HG03064 (cell line): ENCODE data around the gene MERTK.

ENCODE experiments used
- ATAC-seq: cut with Tn5 transposase; IDR thresholded peaks from one replicate; pipeline ENCODE4 v1.9.1; 2021; ENCODE audit warnings: low read depth; ENCODE audit not compliant: unreplicated experiment

Gene MERTK

GRCh38 chr2:111975053-111975552 is 76.7 kb downstream of the MERTK start:
- no peak for ATAC-seq

GRCh38 chr2:111975819-111976218 is 77.4 kb downstream of the MERTK start:
- no peak for ATAC-seq

GRCh38 chr2:111977240-111977639 is 78.8 kb downstream of the MERTK start:
- no peak for ATAC-seq

DNA sequence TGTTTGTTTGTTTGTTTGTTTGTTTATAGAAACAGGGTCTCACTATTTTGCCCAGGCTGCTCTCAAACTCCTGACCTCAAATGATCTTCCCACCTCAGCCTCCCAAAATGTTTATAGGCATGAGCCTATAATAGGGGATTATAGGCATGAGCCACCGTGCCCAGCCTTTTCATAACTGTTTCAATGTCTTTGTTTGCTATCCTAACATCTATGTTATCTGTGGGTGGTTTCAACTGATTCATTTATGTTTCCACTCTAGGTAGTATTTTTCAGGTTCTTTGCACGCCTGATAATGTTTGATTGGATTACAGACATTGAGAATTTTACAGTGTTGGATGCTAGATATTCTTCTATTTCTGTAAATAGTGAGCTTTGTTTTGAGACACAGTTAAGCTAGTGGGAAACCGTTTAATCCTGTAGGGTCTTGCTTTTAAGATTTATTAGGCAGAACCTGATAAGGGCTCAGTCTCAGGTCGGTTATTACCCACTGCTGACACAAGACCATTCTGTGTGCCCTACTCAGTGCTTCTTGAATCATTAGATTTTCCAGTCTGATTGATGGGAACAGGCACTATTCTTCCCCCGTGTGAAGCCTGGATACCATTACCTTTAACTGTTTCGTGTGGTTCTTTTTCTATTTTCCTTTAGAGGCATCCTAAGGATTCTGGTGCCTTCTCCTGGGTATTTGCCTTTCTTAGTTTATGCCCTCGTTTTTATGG is 80.2 kb downstream of the MERTK start:
- no peak for ATAC-seq

DNA sequence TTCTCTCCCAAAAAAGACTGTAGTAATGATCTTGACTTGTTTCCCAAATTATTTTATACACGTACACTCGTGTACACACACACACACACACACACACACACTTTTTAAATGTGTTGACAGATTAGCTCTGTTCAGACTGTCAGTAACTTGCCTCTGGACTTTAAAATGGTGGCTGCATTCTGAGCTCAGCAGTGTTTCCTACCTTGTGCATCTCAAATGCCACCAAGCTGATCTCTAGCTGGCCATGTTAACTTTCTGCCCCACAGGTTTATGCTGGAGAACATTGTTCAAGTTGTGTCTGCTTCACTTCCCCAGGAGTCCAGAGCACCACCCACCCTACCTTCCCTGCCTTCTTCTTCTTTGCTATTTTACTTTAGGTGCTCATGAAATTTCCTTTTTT is 83.3 kb downstream of the MERTK start:
- ATAC-seq: no peak

DNA sequence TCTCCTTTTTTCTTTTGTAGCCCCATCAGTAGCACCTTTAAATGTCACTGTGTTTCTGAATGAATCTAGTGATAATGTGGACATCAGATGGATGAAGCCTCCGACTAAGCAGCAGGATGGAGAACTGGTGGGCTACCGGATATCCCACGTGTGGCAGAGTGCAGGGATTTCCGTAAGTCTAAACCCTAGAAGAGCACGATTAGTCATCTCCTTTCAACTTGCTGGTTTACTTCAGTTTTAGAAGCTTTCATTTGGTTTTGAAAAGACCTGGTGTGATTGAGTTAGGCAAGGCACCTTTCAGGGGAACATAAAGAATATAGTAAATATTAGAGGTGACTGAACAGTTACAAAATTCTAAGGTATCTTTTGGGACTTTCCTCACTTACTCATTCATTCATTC is 84.4 kb downstream of the MERTK start:
- ATAC-seq: no peak

- ATAC-seq: no peak
These were observed 85.2 kb downstream of the MERTK start for GRCh38 chr2:111983478-111984212.

DNA sequence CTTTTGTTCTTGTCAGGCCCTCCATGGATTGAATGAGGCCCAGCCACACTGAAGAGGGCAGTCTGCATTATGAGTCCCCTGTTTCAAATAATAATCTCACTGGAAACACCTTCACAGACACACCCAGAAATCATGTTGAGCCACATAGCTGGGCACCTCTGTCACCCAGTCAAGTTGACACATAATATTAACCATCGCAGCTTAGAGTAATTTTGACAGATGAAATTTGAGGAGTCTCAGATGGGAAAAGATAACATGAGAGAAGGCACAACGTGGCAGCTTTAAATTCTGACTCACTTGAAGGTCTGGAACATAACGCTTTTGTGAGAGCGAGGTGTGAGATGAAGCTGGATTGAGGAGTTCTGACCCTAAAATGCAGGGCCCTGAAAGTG is 85.8 kb downstream of the MERTK start:
- no peak for ATAC-seq

DNA sequence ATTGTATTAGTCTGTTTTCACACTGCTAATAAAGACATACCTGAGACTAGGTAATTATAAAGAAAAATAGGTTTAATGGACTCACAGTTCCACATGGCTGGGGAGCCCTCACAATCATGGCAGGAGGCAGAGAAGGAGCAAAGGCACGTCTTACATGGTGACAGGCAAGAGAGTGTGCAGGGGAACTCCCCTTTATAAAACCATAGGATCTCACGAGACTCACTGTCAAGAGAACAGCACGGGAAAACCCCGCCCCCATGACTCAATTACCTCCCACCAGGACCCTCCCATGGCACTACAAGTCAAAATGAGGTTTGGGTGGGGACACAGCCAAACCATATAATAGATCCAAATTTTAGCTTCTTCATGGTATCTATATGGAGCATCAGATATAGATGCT is 87.1 kb downstream of the MERTK start:
- ATAC-seq: no peak

- no peak for ATAC-seq
These were observed 87.9 kb downstream of the MERTK start for GRCh38 chr2:111986116-111986900.

DNA sequence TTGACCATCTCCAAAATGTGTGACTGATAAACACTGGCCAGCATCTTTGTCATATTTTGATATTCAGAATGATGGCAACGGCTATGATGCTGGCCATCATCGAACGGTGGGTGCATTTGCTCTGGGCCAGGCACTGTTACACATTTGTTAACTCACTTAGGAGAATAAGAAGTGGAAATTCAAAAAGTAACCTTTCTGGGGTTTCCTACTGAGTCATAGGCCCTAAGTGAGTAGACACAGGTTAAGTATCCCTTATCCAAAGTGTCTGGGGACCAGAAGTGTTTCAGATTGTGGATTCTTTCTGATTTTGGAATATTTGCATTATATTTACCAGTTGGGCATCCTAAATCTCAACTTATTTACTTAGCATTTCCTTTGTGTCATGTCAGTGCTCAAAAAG is 92.0 kb downstream of the MERTK start:
- no peak for ATAC-seq

DNA sequence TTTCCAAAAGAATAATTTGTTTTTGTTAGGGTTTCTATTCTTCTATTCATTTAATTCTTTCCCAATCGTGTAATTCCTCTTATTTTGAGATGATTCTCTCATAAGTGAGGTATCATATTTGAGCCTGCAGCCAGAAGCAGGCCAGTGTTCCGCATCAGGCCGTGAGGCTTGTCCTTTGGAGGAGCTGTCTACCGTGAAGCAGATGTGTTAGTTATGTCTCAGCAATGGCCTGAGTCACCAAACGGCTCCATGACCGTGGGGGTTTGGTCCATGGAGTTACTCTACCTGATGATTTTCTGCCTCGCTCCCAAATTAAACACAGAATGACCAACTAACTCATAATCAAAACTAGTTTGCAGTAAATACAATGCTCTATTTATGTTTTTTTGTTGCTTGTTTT is 92.4 kb downstream of the MERTK start:
- ATAC-seq: no peak

- no peak for ATAC-seq
These were observed 95.6 kb downstream of the MERTK start for GRCh38 chr2:111994042-111994441.

GRCh38 chr2:111995148-111995547 is 96.7 kb downstream of the MERTK start:
- ATAC-seq: no peak

- ATAC-seq: no peak
These were observed 101.4 kb downstream of the MERTK start for GRCh38 chr2:111999809-112000208.

DNA sequence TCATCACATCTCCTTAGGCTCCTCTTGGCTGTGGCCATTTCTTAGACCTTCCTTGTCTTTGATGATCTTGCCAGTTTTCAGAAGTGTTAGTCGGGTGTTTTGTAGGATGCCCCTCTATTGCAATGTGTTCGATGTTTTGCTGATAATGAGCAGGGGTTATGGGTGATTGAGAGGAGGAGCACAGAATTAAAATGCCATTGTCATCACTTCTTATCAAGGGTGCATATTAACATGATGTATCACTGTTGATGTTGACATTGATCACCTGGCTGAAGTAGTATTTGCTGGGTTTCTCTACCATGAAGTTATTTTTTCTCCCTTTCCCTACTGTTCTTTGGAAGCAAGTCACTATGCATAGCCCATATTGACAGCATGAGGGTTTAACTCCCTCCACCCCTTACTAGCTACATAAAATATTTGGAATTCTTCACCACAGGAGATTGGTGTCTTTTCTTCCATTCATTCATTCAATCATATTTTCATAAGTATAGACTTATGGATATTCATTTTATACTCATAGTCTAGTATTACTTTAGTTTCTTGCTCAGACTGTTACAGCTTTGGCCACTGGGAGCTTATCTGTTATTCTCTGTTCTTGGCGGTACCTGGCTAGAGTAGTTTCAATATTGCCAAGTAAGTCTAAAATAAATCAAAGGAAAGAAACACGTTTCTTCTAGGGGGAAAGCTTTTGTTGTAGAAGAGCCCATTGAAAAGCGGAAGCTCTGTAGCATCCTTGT is 102.2 kb downstream of the MERTK start:
- no peak for ATAC-seq

DNA sequence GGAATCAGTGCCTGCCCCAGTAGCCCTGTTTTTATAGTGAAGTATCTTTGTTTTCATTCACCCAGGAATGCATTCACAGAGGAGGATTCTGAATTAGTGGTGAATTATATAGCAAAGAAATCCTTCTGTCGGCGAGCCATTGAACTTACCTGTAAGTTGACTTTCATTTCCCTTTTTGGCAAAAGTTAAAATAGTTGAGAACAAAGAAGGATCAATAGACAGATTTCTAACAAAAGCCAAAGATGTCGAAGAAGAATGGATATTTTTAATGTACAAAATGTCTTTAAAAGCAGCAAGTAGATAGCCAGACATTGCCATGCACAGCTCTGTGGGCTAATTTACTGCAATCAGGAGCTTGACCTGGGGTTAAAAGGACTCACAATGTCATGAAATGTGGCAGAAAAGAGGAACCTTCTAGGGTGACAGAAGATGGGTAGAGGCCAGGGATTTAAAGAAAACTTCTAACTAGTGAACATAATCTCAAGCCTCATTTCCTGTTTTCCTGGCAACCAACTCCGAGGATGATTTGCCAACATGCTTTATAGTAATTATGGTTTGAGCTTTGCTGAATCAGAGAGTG is 102.8 kb downstream of the MERTK start:
- no peak for ATAC-seq

GRCh38 chr2:112001942-112002341 is 103.5 kb downstream of the MERTK start:
- no peak for ATAC-seq

GRCh38 chr2:112003576-112004252 is 105.3 kb downstream of the MERTK start:
- ATAC-seq: no peak

DNA sequence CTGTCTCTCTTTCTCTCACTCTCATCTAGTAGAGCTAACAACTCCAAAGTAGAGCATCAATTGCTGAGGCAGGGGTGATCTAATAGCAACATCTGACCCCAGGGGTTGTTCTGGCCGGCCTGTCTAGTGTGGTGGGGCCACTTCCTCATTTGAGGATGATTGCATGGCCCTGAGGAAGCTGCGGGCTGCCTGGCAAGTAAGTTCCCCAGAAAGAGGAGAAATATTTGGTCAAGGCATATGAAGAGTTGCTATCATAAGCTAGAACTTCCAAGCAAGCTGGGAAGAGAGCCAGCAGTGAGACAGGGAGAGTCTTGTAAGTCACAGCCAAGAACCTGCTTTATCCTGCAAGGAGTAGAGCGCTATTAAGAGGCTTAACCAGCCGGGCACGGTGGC is 105.8 kb downstream of the MERTK start:
- ATAC-seq: no peak
